HTERT RPE-1 (cell line): Measurements from ENCODE around the gene ACP2.

Experiments used
- in situ Hi-C: fragments of 300-500 bp; cut with MboI; formaldehyde crosslinking; loops from 4 replicates; pipeline ENCODE4 v1.14.3; 2020; ENCODE audit warnings: low sequenced_read_pairs

Gene ACP2

GRCh38 chr11:47244448-47245350 is 3.9 kb downstream of the ACP2 start:
- in situ Hi-C loops = no loop called here

- in situ Hi-C loops = no loop called here
Observed at GRCh38 chr11:47243454-47243853, 5.2 kb downstream of the ACP2 start.

GRCh38 chr11:47242596-47243192 is 5.9 kb downstream of the ACP2 start:
- in situ Hi-C loops = no loop called here

GRCh38 chr11:47241841-47242301 is 6.7 kb downstream of the ACP2 start:
- in situ Hi-C loops = no loop called here

GRCh38 chr11:47239852-47240251 is 8.8 kb downstream of the ACP2 start:
- in situ Hi-C loops = no loop called here

- in situ Hi-C loops = no loop called here
Observed at GRCh38 chr11:47236482-47236881, 12.1 kb downstream of the ACP2 start.

GRCh38 chr11:47235163-47235562 is 13.5 kb downstream of the ACP2 start:
- in situ Hi-C loops = no loop called here

GRCh38 chr11:47234669-47235100 is 13.9 kb downstream of the ACP2 start:
- in situ Hi-C loops = no loop called here

GRCh38 chr11:47233989-47234668 is 14.5 kb downstream of the ACP2 start:
- in situ Hi-C loops = no loop called here

GRCh38 chr11:47233051-47233450 is 15.6 kb downstream of the ACP2 start:
- in situ Hi-C loops = no loop called here

- in situ Hi-C loops = no loop called here
Observed at GRCh38 chr11:47229161-47229560, 19.5 kb downstream of the ACP2 start.

GRCh38 chr11:47225552-47226400 is 22.8 kb downstream of the ACP2 start:
- in situ Hi-C loops = no loop called here

- in situ Hi-C loops = no loop called here
Observed at GRCh38 chr11:47222696-47223095, 25.9 kb downstream of the ACP2 start.

- in situ Hi-C loops = no loop called here
Observed at GRCh38 chr11:47220401-47220821, 28.2 kb downstream of the ACP2 start.

GRCh38 chr11:47216121-47216798 is 32.4 kb downstream of the ACP2 start:
- in situ Hi-C loops = no loop called here

- in situ Hi-C loops = no loop called here
Observed at GRCh38 chr11:47215366-47215910, 33.2 kb downstream of the ACP2 start.

GRCh38 chr11:47213950-47214565 is 34.6 kb downstream of the ACP2 start:
- in situ Hi-C loops = no loop called here

- in situ Hi-C loops = no loop called here
Observed at GRCh38 chr11:47212938-47213337, 35.7 kb downstream of the ACP2 start.

- in situ Hi-C loops = no loop called here
Observed at GRCh38 chr11:47208628-47209027, 40.0 kb downstream of the ACP2 start.
